SK-N-SH (cell line): ENCODE measurements around the gene HECW1. TPM values are rescaled to one million over a fixed set of nuclear protein-coding genes. Genes with fewer than 3 reads are reported as not detected.

ENCODE experiments used
- CTCF ChIA-PET: fragments of 300-600, 350-600 bp; formaldehyde crosslinking; extraction: SDS; loops from one replicate; lab custom pipeline; 2021; lab: Yijun Ruan, JAX
- POLR2A ChIA-PET: fragments of 350-600 bp; sonication (Branson Sonifier 250); formaldehyde crosslinking; extraction: SDS; loops from one replicate; lab custom pipeline; 2020; ENCODE audit warnings: antibody characterized with exemption, inconsistent platforms; lab: Yijun Ruan, JAX
- DNase-seq: peaks from one replicate; pipeline ENCODE4 v3.0.0; 2012
- H2AFZ ChIP-seq: fragments of 200-600 bp; sonication (generic); 2 replicates; pipeline ENCODE4 v1.8.1; 2016; ENCODE audit warnings: antibody characterized with exemption, mild to moderate bottlenecking, low read depth
- H3F3A ChIP-seq: fragments of 200-600 bp; sonication (generic); replicated peaks from 2 replicates; pipeline ENCODE3; 2016; ENCODE audit warnings: antibody characterized with exemption, mild to moderate bottlenecking; ENCODE audit not compliant: insufficient read depth
- H3K27ac ChIP-seq, 2 experiments: fragments of 200-500 bp in 1 of 2; fragments of 200-600 bp in 1 of 2; sonication (Bioruptor generic) in 1 of 2; sonication (generic), shearing (Covaris generic) in 1 of 2; 2 replicates each; pipeline versions ENCODE4 v1.5.1 to v1.6.1; 2014 to 2016; ENCODE audit warnings: low read depth in 2 of 2, inconsistent platforms in 1 of 2, low read length in 1 of 2, mild to moderate bottlenecking in 1 of 2, mixed read lengths in 1 of 2
- H3K27me3 ChIP-seq: fragments of 200-600 bp; sonication (generic), shearing (Covaris generic); 2 replicates; pipeline ENCODE4 v1.6.1; 2016; ENCODE audit warnings: mixed run types; ENCODE audit not compliant: insufficient read depth
- H3K36me3 ChIP-seq, 2 experiments: fragments of 200-500 bp in 1 of 2; fragments of 200-600 bp in 1 of 2; sonication (Bioruptor generic) in 1 of 2; sonication (generic) in 1 of 2; replicated peaks in 1 of 2; 2 replicates each; pipeline versions ENCODE3 to v1.5.1; 2014 to 2016; ENCODE audit warnings: low read length in 1 of 2, mild to moderate bottlenecking in 1 of 2; ENCODE audit not compliant: insufficient read depth in 2 of 2, control insufficient read depth in 1 of 2
- H3K4me1 ChIP-seq, 2 experiments: fragments of 200-500 bp in 1 of 2; fragments of 200-600 bp in 1 of 2; sonication (Bioruptor generic) in 1 of 2; sonication (generic), shearing (Covaris generic) in 1 of 2; 2 replicates each; pipeline versions ENCODE4 v1.5.1 to v1.6.1; 2014 to 2016; ENCODE audit warnings: low read depth in 1 of 2, low read length in 1 of 2, mixed run types in 1 of 2; ENCODE audit not compliant: insufficient read depth in 2 of 2, control insufficient read depth in 1 of 2
- H3K4me2 ChIP-seq: fragments of 200-600 bp; sonication (generic), shearing (Covaris generic); 2 replicates; pipeline ENCODE4 v1.6.1; 2017; ENCODE audit warnings: mixed run types
- H3K4me3 ChIP-seq, 2 experiments: fragments of 200-500 bp in 1 of 2; fragments of 200-600 bp in 1 of 2; sonication (Bioruptor generic) in 1 of 2; sonication (generic), shearing (Covaris generic) in 1 of 2; 2 replicates each; pipeline versions ENCODE4 v1.5.1 to v1.8.1; 2014 to 2016; ENCODE audit warnings: low read depth in 2 of 2, inconsistent platforms in 1 of 2, low read length in 1 of 2, mild to moderate bottlenecking in 1 of 2, mixed read lengths in 1 of 2, moderate library complexity in 1 of 2
- H3K79me2 ChIP-seq: fragments of 200-600 bp; sonication (generic); 2 replicates; pipeline ENCODE4 v1.8.1; 2017; ENCODE audit warnings: mild to moderate bottlenecking; ENCODE audit not compliant: insufficient read depth
- H3K9ac ChIP-seq: fragments of 200-600 bp; sonication (generic); 2 replicates; pipeline ENCODE4 v1.6.1; 2017; ENCODE audit warnings: mixed run types
- H3K9me2 ChIP-seq: fragments of 200-600 bp; sonication (generic); 2 replicates; pipeline ENCODE4 v1.6.1; 2017; ENCODE audit warnings: mixed run types
- H3K9me3 ChIP-seq: fragments of 200-600 bp; sonication (generic); 2 replicates; pipeline ENCODE4 v1.6.1; 2017; ENCODE audit warnings: mixed run types, mild to moderate bottlenecking, moderate library complexity
- H4K20me1 ChIP-seq: fragments of 200-600 bp; sonication (generic); 2 replicates; pipeline ENCODE4 v1.6.1; 2017; ENCODE audit warnings: mild to moderate bottlenecking, mixed run types; ENCODE audit not compliant: insufficient read depth
- EP300 ChIP-seq, 2 experiments: IDR thresholded peaks; 2 replicates each; pipeline versions ENCODE4 v1.4.0 to v1.6.1; 2012; ENCODE audit warnings: borderline replicate concordance in 1 of 2, low read depth in 1 of 2, low read length in 1 of 2
- FOSL2 ChIP-seq: IDR thresholded peaks from 2 replicates; pipeline ENCODE4 v1.4.0; 2012; ENCODE audit warnings: low read depth, mild to moderate bottlenecking, moderate library complexity, borderline replicate concordance
- GABPA ChIP-seq: IDR thresholded peaks from 2 replicates; pipeline ENCODE4 v1.4.0; 2012; ENCODE audit warnings: low read depth, mild to moderate bottlenecking
- MEF2A ChIP-seq: IDR thresholded peaks from 2 replicates; pipeline ENCODE4 v1.4.0; 2012; ENCODE audit warnings: low read depth, borderline replicate concordance
- MXI1 ChIP-seq: IDR thresholded peaks from 2 replicates; pipeline ENCODE4 v1.6.1; 2012; ENCODE audit warnings: mild to moderate bottlenecking, low read depth, low read length, improper control_type of control experiment
- NFIC ChIP-seq: IDR thresholded peaks from 2 replicates; pipeline ENCODE4 v1.4.0; 2012; ENCODE audit warnings: borderline replicate concordance
- RAD21 ChIP-seq: IDR thresholded peaks from 2 replicates; pipeline ENCODE4 v1.6.1; 2012; ENCODE audit warnings: mild to moderate bottlenecking, low read length
- REST ChIP-seq: IDR thresholded peaks from 2 replicates; pipeline ENCODE4 v1.6.1; 2012; ENCODE audit warnings: mild to moderate bottlenecking, low read depth, low read length, moderate library complexity
- SIN3A ChIP-seq: IDR thresholded peaks from 2 replicates; pipeline ENCODE4 v1.6.1; 2012; ENCODE audit warnings: low read depth, mild to moderate bottlenecking, low read length, moderate library complexity, borderline replicate concordance
- TAF1 ChIP-seq: IDR thresholded peaks from 2 replicates; pipeline ENCODE4 v1.6.1; 2012; ENCODE audit warnings: low read depth, mild to moderate bottlenecking, low read length, moderate library complexity, borderline replicate concordance
- WGBS: methylation state at CpG from one replicate; pipeline ENCODE4 v1.1.6; 2017; ENCODE audit warnings: low lambda C conversion rate; 5-methylcytosine and 5-hydroxymethylcytosine counted together
- polyA plus RNA-seq, 3 experiments: library from polyadenylated mRNA; depleted of rRNA; stranded (reverse); fragments of >200 nt; gene quantifications; 2 replicates each; pipeline ENCODE4 v1.2.3, GENCODE V29; 2012
- TF ChIP-seq, protein P1 (sequence below): IDR thresholded peaks from 2 replicates; pipeline ENCODE4; 2012

HECW1 gene
- polyA plus RNA-seq, 1 of the 3 experiments (the other 2 are of a cell fraction) = not detected

GRCh38 chr7:43511769-43512515 is 399.5 kb downstream of the HECW1 start:
- TF ChIP-seq REST = no peak
- no peak for TF ChIP-seq EP300 (IDR thresholded peaks at IDR 0.05; ENCODE audit: borderline replicate concordance in 1 of 2, low read depth in 1 of 2, low read length in 1 of 2)
- TF ChIP-seq, all 33 proteins: peak for 0
- ChIA-PET CTCF (interaction anchor here (0.7 to 5.4 kb wide), 6 partner anchors 10 to 326 kb away, joined by 3 to 27 read pairs (median 5); partner anchors contain the start of gene STK17A), POLR2A (interaction anchor here (1.2 kb wide), 1 partner anchor 20 kb away, joined by 3 read pairs; no protein-coding TSS in a partner anchor)

DNA sequence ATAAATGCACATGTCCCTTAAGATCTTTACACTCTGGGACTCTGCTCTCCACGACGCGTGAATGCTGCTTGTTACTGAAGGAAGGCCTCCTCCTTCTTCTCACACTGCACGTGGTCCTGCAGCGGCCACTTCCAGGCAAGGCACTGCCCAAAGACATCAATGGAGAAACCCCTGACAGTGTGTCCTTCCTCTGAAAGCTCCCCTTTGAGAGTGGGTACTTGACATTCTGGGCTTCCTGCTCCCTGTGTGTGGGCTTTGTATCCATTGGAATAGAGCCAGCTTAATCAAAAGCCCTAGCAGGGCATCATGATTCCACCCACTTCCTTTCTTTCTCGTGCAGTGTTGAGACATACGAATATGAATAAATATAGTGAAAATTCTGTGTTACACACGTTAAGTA is 400.8 kb downstream of the HECW1 start:
- DNase-seq = no peak
- no peaks in the 10 kb centered on the region for H3K36me3 ChIP-seq
- H3F3A ChIP-seq = no peaks in the 10 kb centered on the region
- no peaks in the 10 kb centered on the region for H3K79me2 ChIP-seq
- POLR2A ChIA-PET = no interaction called here
- H3K27me3 ChIP-seq = peaks cover 59% of the 10 kb centered on the region; the same call in 1 of the 2 replicates
- H3K4me2 ChIP-seq = no peak overlapping the region
- no peak overlapping the region for H3K4me3 ChIP-seq
- no peaks in the 10 kb centered on the region for H3K9me3 ChIP-seq
- H4K20me1 ChIP-seq = no peaks in the 10 kb centered on the region
- H3K9ac ChIP-seq = no peak overlapping the region
- no peak overlapping the region for H2AFZ ChIP-seq
- WGBS = 71% methylated on average over 8 of the region's 8 CpGs
- TF ChIP-seq GABPA (no peak), TAF1 (no peak), MXI1 (no peak), MEF2A (no peak), NFIC (no peak), RAD21 (no peak), FOSL2 (no peak), SIN3A (no peak)
- TF ChIP-seq, protein P1, sequence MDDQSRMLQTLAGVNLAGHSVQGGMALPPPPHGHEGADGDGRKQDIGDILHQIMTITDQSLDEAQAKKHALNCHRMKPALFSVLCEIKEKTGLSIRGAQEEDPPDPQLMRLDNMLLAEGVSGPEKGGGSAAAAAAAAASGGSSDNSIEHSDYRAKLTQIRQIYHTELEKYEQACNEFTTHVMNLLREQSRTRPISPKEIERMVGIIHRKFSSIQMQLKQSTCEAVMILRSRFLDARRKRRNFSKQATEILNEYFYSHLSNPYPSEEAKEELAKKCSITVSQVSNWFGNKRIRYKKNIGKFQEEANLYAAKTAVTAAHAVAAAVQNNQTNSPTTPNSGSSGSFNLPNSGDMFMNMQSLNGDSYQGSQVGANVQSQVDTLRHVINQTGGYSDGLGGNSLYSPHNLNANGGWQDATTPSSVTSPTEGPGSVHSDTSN = no peak
- TF ChIP-seq, all 33 proteins: peak for 0
- Histone ChIP-seq H3K4me1 (peaks cover 0 to 3% of the 10 kb centered on the region in 2 experiments; a peak in 1 of 4 replicates), H3K9me2 (no peaks in the 10 kb centered on the region), H3K27ac (no peak overlapping the region)
- CTCF ChIA-PET = interaction anchor here (5.4 kb wide), 1 partner anchor 69 kb away, joined by 27 read pairs; the partner anchor contains the start of gene STK17A

More at GRCh38 chr7:43511769-43512515, 399.5 kb downstream of the HECW1 start:
- H3F3A ChIP-seq = no peaks in the 10 kb centered on the region
- no peaks in the 10 kb centered on the region for H3K36me3 ChIP-seq
- no peaks in the 10 kb centered on the region for H4K20me1 ChIP-seq
- peaks cover 62% of the 10 kb centered on the region; the same call in 1 of the 2 replicates for H3K27me3 ChIP-seq
- H3K4me1 ChIP-seq = peaks cover 0 to 3% of the 10 kb centered on the region in 2 experiments; a peak in 1 of 4 replicates
- no peak overlapping the region for H3K4me2 ChIP-seq
- 62% methylated on average over 13 of the region's 13 CpGs for WGBS
- H3K4me3 ChIP-seq = no peak overlapping the region
- no peak overlapping the region for H3K9ac ChIP-seq
- no peak overlapping the region for H2AFZ ChIP-seq
- no peak for DNase-seq
- no peak overlapping the region for H3K27ac ChIP-seq
- no peaks in the 10 kb centered on the region for H3K79me2 ChIP-seq
- no peaks in the 10 kb centered on the region for H3K9me2 ChIP-seq
- no peaks in the 10 kb centered on the region for H3K9me3 ChIP-seq
